GM13976 (cell line): ENCODE measurements around the gene TRPV6.
A peak's percentile ranks its signal among the peaks of the same experiment; 100 is the strongest.

Experiments used
- DNase-seq: peaks from one replicate; pipeline ENCODE4 v3.0.0; 2012; ENCODE audit warnings: low spot score
- in situ Hi-C: fragments of 300-500 bp; cut with MboI; formaldehyde crosslinking; loops from one replicate; pipeline ENCODE4 v1.12.0; 2022; ENCODE audit warnings: low sequenced_read_pairs, mixed read lengths, inconsistent platforms; ENCODE audit not compliant: unreplicated experiment
- TF ChIP-seq, protein P1 (sequence below): IDR thresholded peaks from 2 replicates; pipeline ENCODE4 v1.5.1; 2012; ENCODE audit warnings: borderline replicate concordance, mild to moderate bottlenecking; ENCODE audit not compliant: insufficient read depth; ENCODE audit errors: extremely low read depth, missing control alignments, control extremely low read depth

The TRPV6 gene

DNA sequence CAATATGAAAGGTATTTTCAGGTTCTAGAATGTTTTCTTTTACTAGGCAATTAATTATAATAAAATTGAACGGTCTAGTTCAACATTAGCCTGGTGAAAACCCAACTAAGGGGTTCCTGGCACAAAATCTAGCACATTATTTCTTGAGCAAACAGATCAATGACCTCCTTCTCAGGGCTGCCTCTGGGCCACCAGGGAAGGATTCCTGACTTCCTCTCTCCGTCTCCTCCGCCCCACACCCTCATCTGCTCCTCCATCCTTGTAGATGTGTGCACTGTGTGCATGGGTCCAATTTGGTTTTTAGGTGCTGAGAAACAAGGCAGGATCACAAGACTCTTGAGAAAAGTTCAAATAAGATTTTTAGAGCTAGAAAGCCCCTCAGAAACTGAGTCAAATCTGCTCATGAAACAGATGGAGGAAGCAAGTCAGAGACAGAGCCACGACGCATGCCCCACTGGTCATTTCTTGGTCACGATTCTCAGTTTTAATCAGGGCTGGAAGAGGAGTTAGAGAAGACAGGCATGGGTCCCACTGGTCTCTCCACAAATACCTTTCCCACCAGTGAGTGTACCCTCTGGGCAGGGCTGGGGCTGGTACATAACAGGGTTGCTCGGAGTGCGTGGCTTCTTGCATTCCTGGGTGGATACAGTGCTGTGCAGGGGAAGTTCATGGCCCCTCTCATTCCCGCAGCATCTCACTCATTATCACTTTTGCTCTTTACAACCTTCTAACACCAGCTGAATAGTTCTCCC is 3.8 kb downstream of the TRPV6 start:
- in situ Hi-C loops: no loop called here
- TF ChIP-seq, protein P1, sequence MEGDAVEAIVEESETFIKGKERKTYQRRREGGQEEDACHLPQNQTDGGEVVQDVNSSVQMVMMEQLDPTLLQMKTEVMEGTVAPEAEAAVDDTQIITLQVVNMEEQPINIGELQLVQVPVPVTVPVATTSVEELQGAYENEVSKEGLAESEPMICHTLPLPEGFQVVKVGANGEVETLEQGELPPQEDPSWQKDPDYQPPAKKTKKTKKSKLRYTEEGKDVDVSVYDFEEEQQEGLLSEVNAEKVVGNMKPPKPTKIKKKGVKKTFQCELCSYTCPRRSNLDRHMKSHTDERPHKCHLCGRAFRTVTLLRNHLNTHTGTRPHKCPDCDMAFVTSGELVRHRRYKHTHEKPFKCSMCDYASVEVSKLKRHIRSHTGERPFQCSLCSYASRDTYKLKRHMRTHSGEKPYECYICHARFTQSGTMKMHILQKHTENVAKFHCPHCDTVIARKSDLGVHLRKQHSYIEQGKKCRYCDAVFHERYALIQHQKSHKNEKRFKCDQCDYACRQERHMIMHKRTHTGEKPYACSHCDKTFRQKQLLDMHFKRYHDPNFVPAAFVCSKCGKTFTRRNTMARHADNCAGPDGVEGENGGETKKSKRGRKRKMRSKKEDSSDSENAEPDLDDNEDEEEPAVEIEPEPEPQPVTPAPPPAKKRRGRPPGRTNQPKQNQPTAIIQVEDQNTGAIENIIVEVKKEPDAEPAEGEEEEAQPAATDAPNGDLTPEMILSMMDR: no peak
- DNase-seq: no peak

DNA sequence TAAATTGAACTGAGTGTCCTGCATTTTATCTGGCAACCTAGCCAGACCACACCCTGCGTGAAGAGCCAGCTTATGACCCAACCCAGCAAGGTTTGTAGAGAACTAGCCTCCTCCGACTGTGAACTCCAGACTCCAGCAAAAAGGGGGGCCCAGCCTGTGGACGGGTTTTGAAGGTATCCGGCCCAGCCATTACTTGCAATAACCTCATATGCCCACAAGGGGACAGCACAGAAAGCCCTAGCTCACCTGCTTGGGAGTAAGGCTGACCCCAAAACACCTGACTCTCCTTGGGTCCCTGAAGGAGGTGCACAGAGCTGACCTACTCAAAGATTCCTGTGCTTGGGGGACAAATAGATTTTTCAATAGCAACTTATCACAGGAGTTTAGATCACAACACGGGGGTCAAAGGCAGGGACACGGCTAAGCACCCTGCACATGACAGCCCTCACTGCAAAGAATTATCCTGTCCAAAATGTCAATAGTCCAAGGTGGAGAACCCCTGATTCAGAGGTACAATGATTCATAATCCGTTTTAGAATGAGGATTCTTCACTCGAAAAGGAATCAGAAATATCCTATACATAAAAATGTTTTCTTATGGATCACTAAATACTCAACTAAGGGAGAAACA is 4.6 kb downstream of the TRPV6 start:
- DNase-seq: peak; percentile 73
- TF ChIP-seq, protein P1: peak; percentile 77
- in situ Hi-C loops: no loop called here

DNA sequence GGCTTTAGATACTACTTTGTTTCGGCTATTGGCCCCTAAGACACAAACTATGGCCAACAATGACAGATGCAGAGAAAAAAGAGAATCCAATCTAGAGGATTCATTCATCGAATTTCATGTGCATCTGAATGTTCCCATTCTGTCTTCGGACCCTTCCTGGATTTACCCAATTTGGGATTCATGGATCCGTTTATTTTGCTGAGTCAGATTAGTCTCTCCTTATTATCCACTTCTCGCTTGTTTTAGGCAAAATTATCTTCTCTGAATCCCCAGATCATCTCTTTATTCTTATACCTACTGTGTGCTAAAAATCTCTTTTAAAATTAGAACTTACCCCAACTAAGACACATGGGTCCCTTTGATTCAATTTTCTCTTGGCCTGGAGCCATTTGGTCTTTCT is 6.5 kb downstream of the TRPV6 start:
- no peak for DNase-seq
- TF ChIP-seq, protein P1: no peak
- in situ Hi-C loops: loop anchor here (10.0 kb wide), 1 partner anchor 126 kb away; no protein-coding TSS in a partner anchor

DNA sequence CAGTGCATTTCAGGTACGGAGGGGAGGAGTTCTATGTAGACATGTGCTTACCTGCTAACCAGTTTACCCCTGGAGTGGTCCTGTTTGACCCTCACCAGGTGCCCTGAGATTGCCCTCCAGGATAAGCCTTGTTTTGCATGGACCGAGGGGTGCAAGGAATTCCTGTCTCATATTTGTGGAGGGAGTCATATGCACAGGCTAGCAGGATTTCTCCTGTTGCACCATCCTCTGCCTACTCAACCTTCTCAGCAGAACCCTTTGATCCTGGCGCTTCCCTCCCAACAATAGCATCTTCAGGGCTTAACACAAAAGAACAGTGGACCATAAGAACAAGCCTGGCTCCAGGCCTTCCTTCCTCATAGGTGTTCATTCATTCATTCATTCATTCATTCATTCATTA is 7.2 kb downstream of the TRPV6 start:
- TF ChIP-seq, protein P1: no peak
- no peak for DNase-seq
- in situ Hi-C loops: loop anchor here (10.0 kb wide), 1 partner anchor 126 kb away; no protein-coding TSS in a partner anchor

DNA sequence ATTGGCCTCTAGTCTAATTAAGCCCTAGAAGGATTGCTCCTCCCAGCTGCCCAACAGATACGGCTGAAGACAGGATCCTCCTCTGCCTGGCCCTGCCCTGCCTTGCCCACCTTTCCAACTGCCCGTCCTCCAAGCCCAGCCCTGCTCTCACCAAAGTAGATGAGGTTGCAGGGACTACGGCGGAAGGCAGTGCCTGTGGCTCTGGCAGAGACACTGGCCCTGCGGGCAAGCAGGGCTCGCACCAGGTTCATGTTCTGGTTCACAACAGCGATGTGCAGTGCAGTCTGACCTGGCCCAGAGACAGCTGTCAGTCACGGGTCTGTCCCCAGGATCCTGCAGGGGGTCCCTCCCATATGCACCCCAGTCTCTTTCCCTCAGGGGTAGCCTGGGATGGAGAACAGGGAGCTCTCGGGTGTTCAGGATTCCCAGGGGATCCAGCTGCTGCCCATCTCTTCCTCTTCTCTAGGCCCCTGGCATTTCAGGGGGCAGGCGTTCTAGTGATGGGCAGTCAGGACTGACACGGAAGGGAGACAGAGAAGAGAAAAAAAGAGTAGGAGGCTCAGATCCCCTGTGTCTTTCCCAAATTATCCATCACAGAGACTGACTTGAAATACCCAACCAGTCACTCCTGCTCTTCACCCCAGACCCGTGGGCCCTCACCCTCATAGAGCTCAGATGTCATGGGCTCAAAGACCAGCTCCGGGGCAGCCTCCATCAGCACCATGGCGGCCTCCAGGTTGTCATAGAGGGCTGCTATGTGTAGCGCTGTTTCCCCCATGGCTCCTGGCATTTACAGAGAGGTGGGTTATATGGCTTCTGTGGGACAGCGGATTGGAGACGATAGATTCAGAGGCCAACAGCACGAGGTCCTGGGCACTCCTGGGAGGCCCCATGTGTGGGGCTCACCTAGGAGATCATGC is 8.3 kb downstream of the TRPV6 start:
- in situ Hi-C loops: loop anchor here (10.0 kb wide), 1 partner anchor 128 kb away; no protein-coding TSS in a partner anchor
- DNase-seq: no peak
- TF ChIP-seq, protein P1: no peak
